ENCODE results near the gene TTBK1.

TTBK1 gene

DNA sequence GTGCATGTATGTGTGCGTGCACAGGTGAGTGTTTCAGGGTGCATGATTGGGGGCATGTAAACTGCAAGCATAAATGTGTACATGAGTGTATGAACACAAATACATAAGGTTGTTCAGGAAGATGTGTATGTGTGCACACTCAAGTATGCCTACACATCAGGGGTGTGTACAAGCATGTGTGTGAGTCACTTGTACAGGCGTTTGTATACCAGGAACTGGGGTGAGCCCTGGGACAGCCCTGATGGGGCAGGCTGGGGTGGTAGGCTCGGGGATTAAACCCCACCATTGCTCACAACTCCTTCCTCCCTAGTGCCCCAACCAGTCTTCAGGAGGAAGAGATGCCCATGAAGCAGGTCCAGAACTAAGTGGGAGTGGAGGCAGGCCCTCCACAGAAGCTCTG is 61.1 kb downstream of the TTBK1 start:
- H3K27ac ChIP-seq = no peak overlapping the region
- TF ChIP-seq, protein P1, sequence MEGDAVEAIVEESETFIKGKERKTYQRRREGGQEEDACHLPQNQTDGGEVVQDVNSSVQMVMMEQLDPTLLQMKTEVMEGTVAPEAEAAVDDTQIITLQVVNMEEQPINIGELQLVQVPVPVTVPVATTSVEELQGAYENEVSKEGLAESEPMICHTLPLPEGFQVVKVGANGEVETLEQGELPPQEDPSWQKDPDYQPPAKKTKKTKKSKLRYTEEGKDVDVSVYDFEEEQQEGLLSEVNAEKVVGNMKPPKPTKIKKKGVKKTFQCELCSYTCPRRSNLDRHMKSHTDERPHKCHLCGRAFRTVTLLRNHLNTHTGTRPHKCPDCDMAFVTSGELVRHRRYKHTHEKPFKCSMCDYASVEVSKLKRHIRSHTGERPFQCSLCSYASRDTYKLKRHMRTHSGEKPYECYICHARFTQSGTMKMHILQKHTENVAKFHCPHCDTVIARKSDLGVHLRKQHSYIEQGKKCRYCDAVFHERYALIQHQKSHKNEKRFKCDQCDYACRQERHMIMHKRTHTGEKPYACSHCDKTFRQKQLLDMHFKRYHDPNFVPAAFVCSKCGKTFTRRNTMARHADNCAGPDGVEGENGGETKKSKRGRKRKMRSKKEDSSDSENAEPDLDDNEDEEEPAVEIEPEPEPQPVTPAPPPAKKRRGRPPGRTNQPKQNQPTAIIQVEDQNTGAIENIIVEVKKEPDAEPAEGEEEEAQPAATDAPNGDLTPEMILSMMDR (conservative IDR thresholded peaks at IDR 0.05) = no peak
- TF ChIP-seq ZFX (IDR thresholded peaks at IDR 0.05) = no peak

DNA sequence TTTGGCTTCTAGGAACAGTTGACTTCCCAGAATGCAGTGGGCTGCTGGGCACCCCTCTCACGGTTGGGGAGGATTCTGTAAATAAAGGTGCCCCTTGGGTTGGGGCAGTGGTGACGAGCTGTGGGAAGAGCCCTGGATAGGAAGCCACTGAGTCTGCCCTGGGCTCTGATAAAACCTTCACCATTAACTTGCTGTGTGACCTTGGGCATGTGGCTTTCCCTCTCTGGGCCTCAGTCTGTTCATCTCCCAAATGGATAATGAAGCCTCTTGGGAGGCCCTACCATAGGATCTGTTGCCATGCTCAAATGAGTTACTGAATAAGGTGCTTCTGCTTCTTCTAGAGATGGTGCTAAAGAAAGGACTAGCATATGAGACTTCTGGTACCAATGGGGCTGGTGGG is 61.6 kb downstream of the TTBK1 start:
- TF ChIP-seq ZFX (IDR thresholded peaks at IDR 0.05) = no peak
- TF ChIP-seq, protein P1 (conservative IDR thresholded peaks at IDR 0.05) = no peak
- H3K27ac ChIP-seq = no peak overlapping the region

GRCh38 chr6:43306086-43306485 is 62.8 kb downstream of the TTBK1 start:
- TF ChIP-seq, protein P1 (conservative IDR thresholded peaks at IDR 0.05) = no peak
- no peak for TF ChIP-seq ZFX (IDR thresholded peaks at IDR 0.05)
- H3K27ac ChIP-seq = no peak overlapping the region

- H3K27ac ChIP-seq = no peak overlapping the region
- no peak for TF ChIP-seq ZFX (IDR thresholded peaks at IDR 0.05)
These were observed 64.3 kb downstream of the TTBK1 start for GRCh38 chr6:43307451-43308100.

- TF ChIP-seq, protein P1 (conservative IDR thresholded peaks at IDR 0.05) = no peak
- TF ChIP-seq ZFX (IDR thresholded peaks at IDR 0.05) = no peak
- no peak within 1 kb of the TSS for H3K27ac ChIP-seq
These were observed 65.1 kb downstream of the TTBK1 start, which contains the start of gene CRIP3 for GRCh38 chr6:43308101-43308989. CRIP3 (minus strand) TSS chr6:43308826; CDS start chr6:43308792, 34 bp downstream.

DNA sequence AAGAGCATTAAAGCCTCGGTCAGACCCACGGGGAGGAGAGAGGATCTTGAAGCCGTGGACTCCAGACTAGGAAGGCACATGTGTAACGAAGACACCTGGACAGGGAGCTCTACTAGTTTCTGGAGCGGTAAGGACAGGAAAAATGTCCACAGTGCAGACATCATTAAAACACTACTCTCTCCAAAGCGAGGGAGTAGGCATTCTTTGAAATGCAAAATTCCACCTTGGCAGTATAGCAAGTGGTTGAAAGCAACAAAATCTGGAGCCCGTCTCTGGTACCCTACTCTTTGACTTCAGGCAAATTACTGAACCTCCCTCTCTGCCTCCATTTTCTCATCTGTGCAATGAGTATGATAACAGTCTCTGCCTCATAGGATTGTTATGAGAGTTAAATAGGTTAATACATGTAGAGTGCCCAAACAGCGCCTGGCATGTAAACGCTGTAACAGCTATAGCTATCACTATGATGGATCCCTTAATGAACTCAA is 65.8 kb downstream of the TTBK1 start:
- TF ChIP-seq ZFX (IDR thresholded peaks at IDR 0.05) = no peak
- TF ChIP-seq, protein P1 (conservative IDR thresholded peaks at IDR 0.05) = no peak
- H3K27ac ChIP-seq = no peak overlapping the region

DNA sequence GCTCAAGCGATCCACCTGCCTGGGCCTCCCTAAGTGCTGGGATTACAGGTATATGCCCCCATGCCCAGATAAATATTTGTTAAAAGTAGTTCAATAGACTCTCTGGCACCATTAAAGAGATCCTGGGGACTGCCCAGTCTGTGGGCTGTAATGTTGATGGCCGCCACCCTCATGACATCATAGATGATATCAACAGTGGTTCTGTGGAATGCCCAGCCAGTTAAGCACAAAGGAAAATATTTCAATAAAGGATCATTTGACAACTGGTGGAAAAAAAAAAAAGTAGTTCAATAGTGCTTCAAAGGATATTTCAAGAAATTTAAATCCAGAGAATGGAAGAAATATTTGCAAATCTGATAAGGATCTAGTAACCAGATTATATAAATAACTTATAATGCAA is 66.9 kb downstream of the TTBK1 start:
- no peak overlapping the region for H3K27ac ChIP-seq
- TF ChIP-seq, protein P1 (conservative IDR thresholded peaks at IDR 0.05) = no peak
- TF ChIP-seq ZFX (IDR thresholded peaks at IDR 0.05) = no peak
